Neural progenitor cell (in vitro differentiated cells): ENCODE measurements around the gene RPL34. TPM values are rescaled to one million over a fixed set of nuclear protein-coding genes. Genes with fewer than 3 reads are reported as not detected.

ENCODE experiments used
- DNase-seq: peaks from one replicate; pipeline ENCODE4 v3.0.0-alpha.2; 2016; ENCODE audit warnings: low spot score
- H2AFZ ChIP-seq: fragments of 200-600 bp; sonication (generic); replicated peaks from 2 replicates; pipeline ENCODE4 v1.6.1; 2016; ENCODE audit warnings: antibody characterized with exemption
- H3F3A ChIP-seq: fragments of 200-600 bp; sonication (generic); 2 replicates; pipeline ENCODE4 v1.6.1; 2016; ENCODE audit warnings: antibody characterized with exemption, low read depth
- H3K27ac ChIP-seq: fragments of 200-600 bp; sonication (generic); 2 replicates; pipeline ENCODE4 v1.5.1; 2016; ENCODE audit warnings: mild to moderate bottlenecking
- H3K27me3 ChIP-seq: fragments of 200-600 bp; sonication (generic); 2 replicates; pipeline ENCODE4 v1.6.1; 2016; ENCODE audit warnings: mild to moderate bottlenecking, moderate library complexity
- H3K36me3 ChIP-seq: fragments of 200-600 bp; sonication (generic); 2 replicates; pipeline ENCODE4 v1.5.1; 2016
- H3K4me1 ChIP-seq: fragments of 200-600 bp; sonication (generic); 2 replicates; pipeline ENCODE4 v1.6.1; 2016; ENCODE audit warnings: mixed run types
- H3K4me2 ChIP-seq: fragments of 200-600 bp; sonication (generic); 2 replicates; pipeline ENCODE4 v1.6.1; 2016
- H3K4me3 ChIP-seq: fragments of 200-600 bp; sonication (generic); 2 replicates; pipeline ENCODE4 v1.5.1; 2016
- H3K79me2 ChIP-seq: fragments of 200-600 bp; sonication (generic); 2 replicates; pipeline ENCODE4 v1.6.1; 2016; ENCODE audit warnings: low read depth
- H3K9ac ChIP-seq: fragments of 200-600 bp; sonication (generic); 2 replicates; pipeline ENCODE4 v1.6.1; 2016
- H3K9me3 ChIP-seq: fragments of 200-600 bp; sonication (generic); 2 replicates; pipeline ENCODE4 v1.5.1; 2016; ENCODE audit warnings: low read depth
- H4K20me1 ChIP-seq: fragments of 200-600 bp; sonication (generic); 2 replicates; pipeline ENCODE4 v1.6.1; 2016; ENCODE audit warnings: low read depth
- H3K27ac Mint-ChIP-seq: 3 replicates; pipeline ENCODE4 v1.8.0; 2021; ENCODE audit warnings: mixed read lengths
- H3K27me3 Mint-ChIP-seq: 2 replicates; pipeline ENCODE4 v1.8.0; 2022; ENCODE audit warnings: low read depth, mild to moderate bottlenecking, inconsistent platforms, moderate library complexity, mixed read lengths; ENCODE audit not compliant: insufficient read depth
- H3K36me3 Mint-ChIP-seq: 3 replicates; pipeline ENCODE4 v1.8.0; 2021; ENCODE audit warnings: mixed read lengths
- H3K4me1 Mint-ChIP-seq: 3 replicates; pipeline ENCODE4 v1.8.0; 2021; ENCODE audit warnings: mixed read lengths
- H3K4me3 Mint-ChIP-seq: 3 replicates; pipeline ENCODE4 v1.8.0; 2021; ENCODE audit warnings: mild to moderate bottlenecking, moderate library complexity, mixed read lengths
- H3K9me3 Mint-ChIP-seq: 3 replicates; pipeline ENCODE4 v1.8.0; 2020; ENCODE audit warnings: mixed read lengths
- EZH2 ChIP-seq: fragments of 200-600 bp; sonication (generic); IDR thresholded peaks from 2 replicates; pipeline ENCODE4 v1.6.1; 2017; ENCODE audit warnings: antibody characterized with exemption, mild to moderate bottlenecking, moderate library complexity
- EZH2phosphoT487 ChIP-seq: fragments of 200-600 bp; sonication (generic); IDR thresholded peaks from 2 replicates; pipeline ENCODE4 v1.6.1; 2017; ENCODE audit warnings: antibody characterized with exemption
- total RNA-seq: library from RNA; depleted of rRNA; stranded (reverse); fragments of >200 nt; gene quantifications from 2 replicates; pipeline ENCODE4 v1.2.3, GENCODE V29; 2015; ENCODE audit warnings: low replicate concordance
- TF ChIP-seq, protein P1 (sequence below): fragments of 200-600 bp; sonication (generic); IDR thresholded peaks from 2 replicates; pipeline ENCODE4 v1.5.1; 2017; ENCODE audit warnings: antibody characterized with exemption, mild to moderate bottlenecking

RPL34 gene
- total RNA-seq, 1 donor from 2014 or later, result 2,510 TPM

DNA sequence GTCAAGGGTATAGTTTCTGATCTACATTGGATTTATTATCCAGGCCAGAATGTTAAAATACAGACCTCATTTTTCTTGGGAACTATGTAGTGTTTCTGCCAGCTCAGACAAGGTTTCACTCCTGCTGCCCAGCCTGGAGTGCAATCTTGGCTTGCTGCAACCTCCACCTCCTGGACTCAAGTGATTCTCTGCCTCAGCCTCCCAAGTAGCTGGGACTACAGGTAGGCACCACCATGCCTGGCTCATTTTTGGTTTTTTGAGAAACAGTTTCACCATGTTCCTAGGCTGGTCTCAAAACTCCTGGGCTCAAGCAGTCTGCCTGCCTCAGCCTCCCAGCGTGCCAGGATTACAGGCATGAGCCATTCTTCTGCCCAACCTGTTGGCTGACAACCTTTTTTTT is 5.7 kb downstream of the RPL34 start:
- peaks cover 44% of the 10 kb centered on the region for H3K36me3 Mint-ChIP-seq
- no peak overlapping the region for H3K4me3 Mint-ChIP-seq
- H3K4me1 ChIP-seq, result peaks cover 18% of the 10 kb centered on the region
- no peak for DNase-seq
- peaks cover 31% of the 10 kb centered on the region for H3F3A ChIP-seq
- no peak overlapping the region for H3K27ac ChIP-seq
- H4K20me1 ChIP-seq, result peaks cover 52% of the 10 kb centered on the region
- peaks cover 41% of the 10 kb centered on the region for H3K36me3 ChIP-seq
- H3K4me2 ChIP-seq, result no peak overlapping the region
- no peaks in the 10 kb centered on the region for H3K27me3 Mint-ChIP-seq
- peaks cover 5% of the 10 kb centered on the region for H3K4me1 Mint-ChIP-seq
- no peak overlapping the region for H3K27ac Mint-ChIP-seq
- no peak overlapping the region for H3K9ac ChIP-seq
- no peak overlapping the region for H3K4me3 ChIP-seq
- no peak for TF ChIP-seq EZH2
- no peak for TF ChIP-seq EZH2phosphoT487
- TF ChIP-seq, protein P1, sequence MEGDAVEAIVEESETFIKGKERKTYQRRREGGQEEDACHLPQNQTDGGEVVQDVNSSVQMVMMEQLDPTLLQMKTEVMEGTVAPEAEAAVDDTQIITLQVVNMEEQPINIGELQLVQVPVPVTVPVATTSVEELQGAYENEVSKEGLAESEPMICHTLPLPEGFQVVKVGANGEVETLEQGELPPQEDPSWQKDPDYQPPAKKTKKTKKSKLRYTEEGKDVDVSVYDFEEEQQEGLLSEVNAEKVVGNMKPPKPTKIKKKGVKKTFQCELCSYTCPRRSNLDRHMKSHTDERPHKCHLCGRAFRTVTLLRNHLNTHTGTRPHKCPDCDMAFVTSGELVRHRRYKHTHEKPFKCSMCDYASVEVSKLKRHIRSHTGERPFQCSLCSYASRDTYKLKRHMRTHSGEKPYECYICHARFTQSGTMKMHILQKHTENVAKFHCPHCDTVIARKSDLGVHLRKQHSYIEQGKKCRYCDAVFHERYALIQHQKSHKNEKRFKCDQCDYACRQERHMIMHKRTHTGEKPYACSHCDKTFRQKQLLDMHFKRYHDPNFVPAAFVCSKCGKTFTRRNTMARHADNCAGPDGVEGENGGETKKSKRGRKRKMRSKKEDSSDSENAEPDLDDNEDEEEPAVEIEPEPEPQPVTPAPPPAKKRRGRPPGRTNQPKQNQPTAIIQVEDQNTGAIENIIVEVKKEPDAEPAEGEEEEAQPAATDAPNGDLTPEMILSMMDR, result no peak
- no peaks in the 10 kb centered on the region for H3K9me3 Mint-ChIP-seq
- H3K27me3 ChIP-seq, result no peaks in the 10 kb centered on the region
- H3K79me2 ChIP-seq, result peaks cover 49% of the 10 kb centered on the region
- H3K9me3 ChIP-seq, result no peaks in the 10 kb centered on the region
- H2AFZ ChIP-seq, result no peak overlapping the region

DNA sequence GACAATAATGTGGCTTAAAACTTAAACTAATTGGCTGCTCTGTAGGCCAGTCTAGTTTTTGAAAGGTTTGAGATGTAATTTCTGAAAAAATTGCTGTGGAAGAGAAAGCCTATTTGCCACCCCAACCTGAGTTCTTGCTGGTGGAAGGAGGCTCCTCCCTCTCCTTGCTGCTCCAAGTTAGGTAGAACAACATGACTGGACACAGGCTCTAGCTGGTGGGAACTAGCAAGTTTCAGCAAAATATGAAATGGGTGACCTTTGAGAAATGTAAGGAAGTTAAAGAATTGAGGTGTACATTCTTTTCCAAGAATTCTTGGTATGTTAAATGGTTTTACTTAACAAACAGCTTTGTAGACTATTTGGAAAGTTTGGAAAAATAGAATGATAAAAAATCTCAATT is 8.0 kb downstream of the RPL34 start:
- peaks cover 47% of the 10 kb centered on the region for H3K36me3 Mint-ChIP-seq

DNA sequence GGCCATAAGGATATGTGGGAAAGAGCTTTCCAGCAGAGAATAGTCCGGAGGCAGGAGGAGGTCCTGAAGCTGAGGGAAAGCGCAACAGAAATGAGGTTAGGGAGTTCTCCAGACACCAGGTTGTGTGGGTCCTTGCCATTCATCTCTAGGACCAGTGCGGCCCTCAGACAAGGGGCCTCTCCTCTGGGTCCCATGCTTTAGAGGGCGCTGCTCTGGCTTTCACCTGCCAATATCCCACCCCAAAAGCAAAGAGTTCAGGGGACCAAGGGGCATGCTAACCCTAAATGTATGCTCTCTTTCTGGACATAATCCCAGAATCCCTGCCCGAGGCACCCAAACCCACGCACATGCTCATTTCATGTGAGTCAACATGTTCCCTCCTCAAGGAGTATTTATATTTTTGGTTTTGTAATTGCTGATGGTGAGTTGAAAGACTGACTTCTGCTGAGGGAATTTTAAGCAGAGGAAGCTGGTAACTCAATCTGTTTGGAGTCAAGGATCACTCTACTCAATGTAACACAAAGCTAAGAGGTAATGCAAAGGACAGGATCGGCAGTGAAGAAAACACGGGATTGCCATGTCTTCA is 14.8 kb downstream of the RPL34 start:
- Histone ChIP-seq H3K27ac (no peak overlapping the region), H3K36me3 (peaks cover 2% of the 10 kb centered on the region), H3K9ac (no peak overlapping the region), H3K4me1 (no peaks in the 10 kb centered on the region), H3K4me2 (no peak overlapping the region), H3K4me3 (no peak overlapping the region), H3K79me2 (no peaks in the 10 kb centered on the region), H4K20me1 (no peaks in the 10 kb centered on the region), H3F3A (peaks cover 24% of the 10 kb centered on the region), H3K27me3 (no peaks in the 10 kb centered on the region), H2AFZ (no peak overlapping the region), H3K9me3 (no peaks in the 10 kb centered on the region)
- no peak for DNase-seq
- H3K27me3 Mint-ChIP-seq, result peaks cover 3% of the 10 kb centered on the region
- H3K9me3 Mint-ChIP-seq, result no peaks in the 10 kb centered on the region
- H3K36me3 Mint-ChIP-seq, result peaks cover 26% of the 10 kb centered on the region
- no peak overlapping the region for H3K4me3 Mint-ChIP-seq
- H3K4me1 Mint-ChIP-seq, result no peaks in the 10 kb centered on the region
- no peak overlapping the region for H3K27ac Mint-ChIP-seq
- TF ChIP-seq, protein P1, result no peak
- TF ChIP-seq EZH2phosphoT487 (no peak), EZH2 (no peak)

More for the DNA sequence above, 8.0 kb downstream of the RPL34 start:
- Histone ChIP-seq H3K36me3 (peaks cover 30% of the 10 kb centered on the region), H3F3A (peaks cover 36% of the 10 kb centered on the region), H3K9me3 (no peaks in the 10 kb centered on the region), H3K27me3 (no peaks in the 10 kb centered on the region), H2AFZ (no peak overlapping the region), H4K20me1 (peaks cover 29% of the 10 kb centered on the region), H3K79me2 (peaks cover 25% of the 10 kb centered on the region), H3K4me1 (no peaks in the 10 kb centered on the region), H3K27ac (no peak overlapping the region), H3K4me3 (no peak overlapping the region), H3K9ac (no peak overlapping the region), H3K4me2 (no peak overlapping the region)
- DNase-seq, result no peak
- TF ChIP-seq, protein P1, result no peak
- TF ChIP-seq EZH2phosphoT487, result no peak
- no peak for TF ChIP-seq EZH2
- H3K4me3 Mint-ChIP-seq, result no peak overlapping the region
- peaks cover 3% of the 10 kb centered on the region for H3K27me3 Mint-ChIP-seq
- no peak overlapping the region for H3K27ac Mint-ChIP-seq
- H3K4me1 Mint-ChIP-seq, result no peaks in the 10 kb centered on the region
- no peaks in the 10 kb centered on the region for H3K9me3 Mint-ChIP-seq
